GM12873 (cell line): ENCODE results near the gene KIFAP3.

Experiments used
- TF ChIP-seq, protein P1 (sequence below): IDR thresholded peaks from 2 replicates; pipeline ENCODE4 v1.5.1; 2012; ENCODE audit warnings: low read depth, mild to moderate bottlenecking, moderate library complexity, low read length, control low read depth; ENCODE audit not compliant: insufficient read depth; ENCODE audit errors: missing control alignments

Gene KIFAP3

DNA sequence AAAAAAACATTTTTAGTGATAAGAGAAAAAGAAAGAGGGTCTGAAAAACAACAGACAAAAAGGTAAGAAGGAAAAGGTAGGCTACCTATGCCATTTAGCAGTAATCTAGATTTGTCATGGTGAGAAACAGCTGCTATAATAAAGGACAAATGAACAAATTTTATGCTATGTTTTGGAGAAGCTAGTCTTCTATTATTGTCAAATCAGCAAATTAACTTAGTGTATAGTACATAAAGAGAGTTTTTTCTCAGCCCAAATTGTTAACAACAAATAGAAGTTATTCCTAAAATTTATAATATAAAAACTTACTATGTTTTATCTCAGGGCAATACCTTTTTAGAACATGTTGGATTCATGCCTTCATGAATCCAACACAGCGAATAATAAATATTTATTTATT, 88.7 kb downstream of the KIFAP3 start:
- TF ChIP-seq, protein P1, sequence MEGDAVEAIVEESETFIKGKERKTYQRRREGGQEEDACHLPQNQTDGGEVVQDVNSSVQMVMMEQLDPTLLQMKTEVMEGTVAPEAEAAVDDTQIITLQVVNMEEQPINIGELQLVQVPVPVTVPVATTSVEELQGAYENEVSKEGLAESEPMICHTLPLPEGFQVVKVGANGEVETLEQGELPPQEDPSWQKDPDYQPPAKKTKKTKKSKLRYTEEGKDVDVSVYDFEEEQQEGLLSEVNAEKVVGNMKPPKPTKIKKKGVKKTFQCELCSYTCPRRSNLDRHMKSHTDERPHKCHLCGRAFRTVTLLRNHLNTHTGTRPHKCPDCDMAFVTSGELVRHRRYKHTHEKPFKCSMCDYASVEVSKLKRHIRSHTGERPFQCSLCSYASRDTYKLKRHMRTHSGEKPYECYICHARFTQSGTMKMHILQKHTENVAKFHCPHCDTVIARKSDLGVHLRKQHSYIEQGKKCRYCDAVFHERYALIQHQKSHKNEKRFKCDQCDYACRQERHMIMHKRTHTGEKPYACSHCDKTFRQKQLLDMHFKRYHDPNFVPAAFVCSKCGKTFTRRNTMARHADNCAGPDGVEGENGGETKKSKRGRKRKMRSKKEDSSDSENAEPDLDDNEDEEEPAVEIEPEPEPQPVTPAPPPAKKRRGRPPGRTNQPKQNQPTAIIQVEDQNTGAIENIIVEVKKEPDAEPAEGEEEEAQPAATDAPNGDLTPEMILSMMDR: no peak

DNA sequence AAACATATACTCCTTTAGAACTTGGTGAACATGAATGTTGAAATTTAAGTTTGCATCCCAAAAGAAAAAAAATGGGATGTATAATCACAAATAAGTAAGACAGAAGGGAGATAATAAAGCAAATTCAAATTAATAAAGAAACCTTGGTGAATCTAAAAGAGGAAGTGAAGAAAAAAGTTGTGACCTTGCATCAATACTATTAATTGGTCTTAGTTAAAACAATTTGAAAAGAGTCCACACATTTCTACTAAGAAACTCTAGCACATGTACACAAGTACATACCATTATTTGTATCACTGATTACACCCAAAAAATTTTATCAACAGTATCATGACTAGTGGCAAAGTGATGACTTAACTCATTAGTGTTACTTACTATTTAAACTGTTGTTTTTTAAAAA, 100.4 kb downstream of the KIFAP3 start:
- TF ChIP-seq, protein P1: no peak

DNA sequence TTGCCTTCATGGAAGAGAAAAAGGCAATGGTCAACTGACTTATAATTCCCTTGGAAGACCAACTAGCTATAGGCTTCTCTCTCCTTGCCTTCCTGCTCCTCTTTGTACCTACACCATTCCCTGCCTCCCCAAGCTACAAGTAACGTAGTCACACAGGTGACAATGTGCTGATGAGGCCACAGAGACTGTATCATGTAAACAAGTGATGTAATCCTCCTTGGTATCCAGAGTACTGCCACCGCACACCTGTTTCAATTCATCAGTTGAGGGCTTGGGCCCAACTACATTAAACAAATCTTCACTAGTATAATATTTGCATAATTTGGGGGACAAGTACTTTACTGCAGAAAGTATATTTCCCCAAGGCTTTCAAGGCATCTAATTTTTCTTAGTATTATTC, 104.4 kb downstream of the KIFAP3 start:
- TF ChIP-seq, protein P1: no peak

DNA sequence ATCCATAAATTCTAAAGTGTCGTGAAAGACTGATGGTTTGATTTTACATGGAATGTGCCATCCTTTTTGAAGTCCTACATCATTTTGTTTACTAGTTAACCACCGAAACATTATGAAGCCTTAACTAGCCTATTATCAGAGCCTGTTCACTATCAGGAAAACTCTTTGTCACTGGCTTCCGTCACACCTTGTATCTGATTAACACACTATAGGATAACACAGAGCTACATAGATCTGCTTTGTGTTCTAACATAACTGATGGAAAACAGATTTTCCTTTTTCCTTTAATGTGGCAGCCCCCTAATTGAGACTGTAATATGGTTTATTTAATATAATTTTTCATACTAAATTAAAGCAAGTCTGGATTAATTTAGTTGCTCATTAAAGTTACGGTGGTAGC, 106.3 kb downstream of the KIFAP3 start:
- TF ChIP-seq, protein P1: no peak

DNA sequence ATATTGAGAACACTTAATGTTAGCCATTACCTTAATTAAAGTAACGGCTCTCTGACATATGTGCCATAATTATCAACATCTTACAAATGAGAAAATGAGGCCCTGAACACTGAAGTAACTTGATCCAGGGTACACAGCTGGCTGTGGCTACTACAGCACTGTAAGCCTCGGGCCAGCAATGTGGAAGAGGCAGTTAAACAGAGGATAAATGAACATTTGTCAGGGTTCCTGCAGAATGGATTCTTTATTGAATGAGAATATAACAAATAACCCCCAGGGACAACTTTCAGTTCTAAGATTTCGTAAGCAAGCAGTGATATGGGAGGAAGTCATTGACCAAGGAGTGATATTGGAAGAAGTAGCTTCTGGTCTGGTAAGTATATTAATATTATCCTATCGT, 110.3 kb downstream of the KIFAP3 start:
- TF ChIP-seq, protein P1: no peak

DNA sequence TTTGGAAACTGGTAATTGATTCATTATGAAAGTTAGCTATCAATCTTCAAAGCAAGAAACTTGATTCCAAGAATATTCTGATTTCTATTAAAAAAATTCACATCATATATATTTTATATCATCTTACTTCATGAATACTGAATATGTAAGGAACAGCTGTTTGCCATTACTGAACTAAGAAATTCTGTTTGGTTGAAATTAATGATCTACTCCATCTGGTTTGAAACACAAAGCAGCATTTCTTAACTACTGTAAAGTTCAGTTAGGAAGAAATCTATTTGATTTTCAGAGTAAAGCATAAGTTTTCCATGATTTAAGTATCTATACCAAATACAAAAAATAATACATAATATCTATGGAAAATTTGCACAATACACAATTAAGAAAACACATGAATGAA, 114.8 kb downstream of the KIFAP3 start:
- TF ChIP-seq, protein P1: no peak

DNA sequence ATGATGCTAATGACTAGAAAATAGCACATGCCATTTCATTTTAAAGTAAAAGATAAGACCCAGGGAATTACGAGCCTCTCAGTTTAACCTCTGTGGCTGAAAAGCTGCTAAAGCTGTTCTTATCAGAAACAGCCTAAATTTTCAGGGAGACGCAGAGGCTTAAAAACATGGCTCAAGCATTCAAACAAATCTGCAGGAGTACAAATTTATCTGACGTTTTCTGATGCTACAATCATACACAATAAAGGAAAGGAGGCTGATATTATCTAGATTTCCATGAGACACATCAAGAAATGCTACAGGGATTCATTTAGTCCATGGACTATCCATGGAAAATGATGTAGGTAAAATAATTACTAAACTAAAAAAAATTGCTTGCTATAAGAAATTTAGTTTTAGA, 115.5 kb downstream of the KIFAP3 start:
- TF ChIP-seq, protein P1: no peak
